Body of pancreas (tissue), 4 donors: ENCODE measurements around the gene PXDN. TPM values are rescaled to one million over a fixed set of nuclear protein-coding genes. Genes with fewer than 3 reads are reported as not detected.

ENCODE experiments used
- ATAC-seq: fragments of 150-250 bp; one replicate; pipeline ENCODE4 v1.9.1; 2016
- DNase-seq, 4 donors: peaks; one replicate each; pipeline ENCODE4 v3.0.0-alpha.2; 2019
- H3K27ac ChIP-seq, 4 donors: fragments of 200-600 bp; sonication (generic); 1 replicate in 3 of 4; 2 replicates in 1 of 4; pipeline versions ENCODE4 v1.5.1 to v1.6.1; 2016 to 2019; ENCODE audit warnings: mild to moderate bottlenecking in 1 of 4, mixed read lengths in 1 of 4, moderate library complexity in 1 of 4
- H3K27me3 ChIP-seq, 2 donors: fragments of 200-600 bp; sonication (generic); one replicate each; pipeline ENCODE4 v1.6.0; 2016; ENCODE audit warnings: mild to moderate bottlenecking in 1 of 2
- H3K36me3 ChIP-seq, 2 donors: fragments of 200-600 bp; sonication (generic); replicated peaks in 1 of 2; 2 replicates each; pipeline ENCODE4 v1.5.1; 2016; ENCODE audit warnings: low read depth in 2 of 2; ENCODE audit not compliant: insufficient read depth in 1 of 2
- H3K4me1 ChIP-seq: fragments of 200-600 bp; sonication (generic); one replicate; pipeline ENCODE4 v1.6.0; 2016
- H3K4me3 ChIP-seq, 2 donors: fragments of 200-600 bp; sonication (generic); 1 replicate in 1 of 2; 2 replicates in 1 of 2; pipeline ENCODE4 v1.5.1; 2016 to 2019
- H3K9me3 ChIP-seq, 3 donors: fragments of 200-600 bp; sonication (generic); 1 replicate in 2 of 3; 2 replicates in 1 of 3; pipeline ENCODE4 v1.5.1; 2016
- POLR2A ChIP-seq, 3 donors: fragments of 450-650 bp; IDR thresholded peaks; one replicate each; pipeline ENCODE4 v1.6.1; 2016; ENCODE audit warnings: antibody characterized with exemption in 3 of 3, mild to moderate bottlenecking in 2 of 3
- WGBS, 2 donors: methylation state at CpG; one replicate each; pipeline ENCODE4 v1.1.5; 2017; 5-methylcytosine and 5-hydroxymethylcytosine counted together
- intact Hi-C: fragments of 100-400 bp; cut with DNase I; formaldehyde crosslinking; loops from one replicate; pipeline ENCODE4 v1.15.1; 2023
- total RNA-seq, 2 donors: library from RNA; depleted of rRNA; stranded (reverse); fragments of >200 nt; gene quantifications; one replicate each; pipeline ENCODE4 v1.1.0, GENCODE V29; 2016
- TF ChIP-seq, protein P1 (sequence below), 7 experiments: fragments of 450-650 bp in 4 of 7; fragments of 200-600 bp in 3 of 7; sonication (generic) in 3 of 7; IDR thresholded peaks; one replicate each; pipeline ENCODE4 v1.5.1; 2016 to 2019; ENCODE audit warnings: antibody characterized with exemption in 7 of 7

PXDN gene
- total RNA-seq, 2 donors from 2014 or later: 7.0 to 41.9 TPM

DNA sequence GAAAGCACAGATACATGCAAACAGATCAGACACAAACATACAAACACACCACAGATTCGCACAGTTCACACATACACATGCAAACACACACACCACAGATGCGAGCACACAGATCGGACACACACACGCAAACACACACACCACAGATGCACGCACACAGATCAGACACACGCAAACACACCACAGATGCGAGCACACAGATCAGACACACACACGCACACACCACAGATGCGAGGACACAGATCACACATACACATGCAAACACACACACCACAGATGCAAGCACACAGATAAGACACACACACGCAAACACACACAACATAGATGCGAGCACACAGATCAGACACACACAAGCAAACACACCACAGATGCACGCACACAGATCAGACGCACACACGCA, 149.0 kb downstream of the PXDN start:
- Histone ChIP-seq H3K4me1 (peaks cover 13% of the 10 kb centered on the region), H3K36me3 (no peaks in the 10 kb centered on the region), H3K27me3 (no peaks in the 10 kb centered on the region), H3K27ac (no peak overlapping the region), H3K9me3 (no peaks in the 10 kb centered on the region), H3K4me3 (no peak overlapping the region)
- intact Hi-C loops: no loop called here
- DNase-seq (no peak), ATAC-seq (no peak)
- 90 to 98% methylated on average over 9 to 14 of the region's 14 CpGs for WGBS, 2 donors
- no peak for TF ChIP-seq POLR2A (IDR thresholded peaks at IDR 0.05)
- TF ChIP-seq, protein P1, sequence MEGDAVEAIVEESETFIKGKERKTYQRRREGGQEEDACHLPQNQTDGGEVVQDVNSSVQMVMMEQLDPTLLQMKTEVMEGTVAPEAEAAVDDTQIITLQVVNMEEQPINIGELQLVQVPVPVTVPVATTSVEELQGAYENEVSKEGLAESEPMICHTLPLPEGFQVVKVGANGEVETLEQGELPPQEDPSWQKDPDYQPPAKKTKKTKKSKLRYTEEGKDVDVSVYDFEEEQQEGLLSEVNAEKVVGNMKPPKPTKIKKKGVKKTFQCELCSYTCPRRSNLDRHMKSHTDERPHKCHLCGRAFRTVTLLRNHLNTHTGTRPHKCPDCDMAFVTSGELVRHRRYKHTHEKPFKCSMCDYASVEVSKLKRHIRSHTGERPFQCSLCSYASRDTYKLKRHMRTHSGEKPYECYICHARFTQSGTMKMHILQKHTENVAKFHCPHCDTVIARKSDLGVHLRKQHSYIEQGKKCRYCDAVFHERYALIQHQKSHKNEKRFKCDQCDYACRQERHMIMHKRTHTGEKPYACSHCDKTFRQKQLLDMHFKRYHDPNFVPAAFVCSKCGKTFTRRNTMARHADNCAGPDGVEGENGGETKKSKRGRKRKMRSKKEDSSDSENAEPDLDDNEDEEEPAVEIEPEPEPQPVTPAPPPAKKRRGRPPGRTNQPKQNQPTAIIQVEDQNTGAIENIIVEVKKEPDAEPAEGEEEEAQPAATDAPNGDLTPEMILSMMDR (IDR thresholded peaks at IDR 0.05): no peak

DNA sequence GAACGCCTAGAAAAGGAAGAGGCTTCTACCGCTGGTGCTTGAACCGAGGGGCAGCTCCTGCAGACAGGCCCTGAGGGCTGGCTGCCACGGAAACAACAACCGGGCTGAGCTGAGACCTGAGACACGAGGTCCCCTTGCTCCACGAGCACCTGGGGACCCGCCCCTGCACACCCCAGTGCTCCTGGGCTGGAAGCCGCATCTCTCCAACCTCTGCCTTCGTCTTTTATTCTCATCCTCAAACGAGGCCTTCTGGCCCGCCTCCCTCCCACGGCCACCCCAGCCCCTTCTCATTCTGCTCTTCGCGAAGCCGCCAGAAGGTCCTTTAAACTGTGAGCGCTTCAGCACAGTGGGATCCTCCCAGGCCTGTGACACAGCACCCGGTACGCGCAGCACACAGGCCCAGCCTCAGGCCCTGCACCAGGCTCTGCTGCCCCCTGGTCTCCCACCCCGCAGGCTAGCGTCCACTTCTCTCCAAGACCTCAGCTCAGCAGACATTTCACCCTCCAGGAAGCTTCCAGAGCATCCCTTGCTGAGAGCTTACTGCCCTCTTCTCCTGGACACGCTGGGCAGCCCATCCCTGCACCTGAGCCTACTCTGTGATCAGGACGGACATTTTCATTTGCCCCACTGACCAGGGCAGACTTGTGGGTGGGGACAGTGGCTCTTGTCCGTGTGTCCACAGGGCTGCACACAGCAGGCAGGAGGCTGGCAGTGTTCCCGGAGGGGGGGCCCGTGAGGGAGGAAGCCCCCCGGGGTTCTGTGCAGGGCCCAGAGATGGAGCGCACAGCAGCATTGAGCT, 149.7 kb downstream of the PXDN start:
- Histone ChIP-seq H3K36me3 (no peaks in the 10 kb centered on the region), H3K27me3 (no peaks in the 10 kb centered on the region), H3K4me3 (no peak overlapping the region), H3K4me1 (peaks cover 13% of the 10 kb centered on the region), H3K9me3 (no peaks in the 10 kb centered on the region), H3K27ac (no peak overlapping the region)
- WGBS, 2 donors: 80 to 81% methylated on average over 22 to 28 of the region's 29 CpGs
- DNase-seq (no peak), ATAC-seq (no peak)
- intact Hi-C loops: no loop called here
- TF ChIP-seq, protein P1 (IDR thresholded peaks at IDR 0.05): no peak
- no peak for TF ChIP-seq POLR2A (IDR thresholded peaks at IDR 0.05)

DNA sequence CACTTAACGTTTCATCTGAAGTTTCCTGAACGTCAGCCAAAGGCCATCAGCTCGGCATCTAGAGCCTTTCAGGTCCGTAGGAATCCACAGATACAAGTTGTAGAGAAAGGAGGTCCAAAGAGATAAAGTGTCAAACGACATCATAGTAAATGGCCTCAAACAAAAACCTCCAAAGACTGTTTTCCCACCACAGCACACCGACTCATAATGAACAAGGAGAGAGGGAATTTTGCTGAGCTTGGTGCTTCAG, 150.3 kb downstream of the PXDN start:
- 46 to 61% methylated on average over 6 of the region's 6 CpGs for WGBS, 2 donors
- intact Hi-C loops: no loop called here
- Histone ChIP-seq H3K36me3 (no peaks in the 10 kb centered on the region), H3K27me3 (no peaks in the 10 kb centered on the region), H3K27ac (no peak overlapping the region), H3K9me3 (no peaks in the 10 kb centered on the region), H3K4me3 (no peak overlapping the region), H3K4me1 (peaks cover 13% of the 10 kb centered on the region)
- ATAC-seq (no peak), DNase-seq (no peak)
- TF ChIP-seq, protein P1 (IDR thresholded peaks at IDR 0.05): no peak

DNA sequence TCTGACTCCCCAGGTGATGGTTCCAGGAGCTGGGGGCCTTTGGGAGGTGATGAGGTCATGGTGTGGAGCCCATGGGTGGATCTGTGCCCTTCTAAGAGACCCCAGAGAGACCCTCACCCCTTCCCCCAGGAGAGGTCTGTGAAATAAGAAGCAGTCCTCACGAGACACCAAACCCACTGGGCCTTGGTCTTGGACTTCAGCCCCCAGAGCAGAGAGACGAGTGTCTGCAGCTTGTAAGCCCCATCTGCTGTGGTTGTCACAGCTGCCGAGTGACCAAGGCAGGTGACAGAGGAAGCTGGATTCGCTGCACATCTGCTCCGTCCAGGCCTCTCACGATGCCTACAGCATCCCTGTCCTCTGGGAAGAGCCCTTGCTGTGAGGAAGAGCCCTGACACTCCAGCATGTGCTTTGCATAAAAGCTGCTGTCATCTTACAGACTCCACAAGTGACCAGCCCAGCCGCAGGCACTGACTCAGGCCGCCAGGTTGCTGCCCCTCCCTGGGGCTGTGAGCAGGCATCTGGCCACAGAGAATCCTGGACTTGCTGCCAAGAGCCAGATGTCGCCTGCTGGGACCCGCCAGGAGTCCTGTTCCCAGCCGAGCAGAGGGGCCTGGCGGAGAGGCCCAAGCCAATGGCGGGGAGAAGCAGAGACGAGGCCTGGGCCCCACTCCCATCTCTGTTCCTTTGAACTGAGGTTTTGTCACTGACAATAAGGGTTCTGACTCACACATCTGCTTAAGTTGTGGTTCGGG, 150.8 kb downstream of the PXDN start:
- TF ChIP-seq, protein P1 (IDR thresholded peaks at IDR 0.05): no peak
- TF ChIP-seq POLR2A (IDR thresholded peaks at IDR 0.05): no peak
- H3K27me3 ChIP-seq: no peaks in the 10 kb centered on the region
- 69 to 71% methylated on average over 9 to 15 of the region's 15 CpGs for WGBS, 2 donors
- DNase-seq (no peak), ATAC-seq (no peak)
- H3K4me1 ChIP-seq: peaks cover 13% of the 10 kb centered on the region
- H3K4me3 ChIP-seq: no peak overlapping the region
- no peaks in the 10 kb centered on the region for H3K9me3 ChIP-seq
- intact Hi-C loops: no loop called here
- no peak overlapping the region for H3K27ac ChIP-seq
- H3K36me3 ChIP-seq: no peaks in the 10 kb centered on the region
